Common myeloid progenitor, CD34-positive (primary cell): ENCODE results near the gene SEPTIN5.

Experiments
- CTCF ChIA-PET: fragments of 350-600 bp; sonication (Branson Sonifier 250); formaldehyde crosslinking; loops from one replicate; lab custom pipeline; 2021; ENCODE audit warnings: antibody characterized with exemption; lab: Charles Lee
- POLR2A ChIA-PET: fragments of 350-600 bp; sonication (Branson Sonifier 250); formaldehyde crosslinking; loops from one replicate; lab custom pipeline; 2021; ENCODE audit warnings: antibody characterized with exemption; lab: Charles Lee
- DNase-seq, 3 donors: peaks; one replicate each; pipeline versions ENCODE4 v3.0.0 to v3.0.0-alpha.2; 2013
- H3K27ac ChIP-seq, 2 experiments: 1 replicate in 1 of 2; 2 replicates in 1 of 2; pipeline ENCODE4 v1.7.0; 2013; ENCODE audit warnings: inconsistent platforms in 2 of 2, low read length in 2 of 2, mild to moderate bottlenecking in 2 of 2, low read depth in 1 of 2, moderate library complexity in 1 of 2; ENCODE audit not compliant: severe bottlenecking in 2 of 2, insufficient read depth in 1 of 2, poor library complexity in 1 of 2
- H3K27me3 ChIP-seq, 5 experiments: replicated peaks in 2 of 5; 1 replicate in 3 of 5; 2 replicates in 2 of 5; pipeline versions ENCODE4 v1.6.1 to v1.7.0; 2013; ENCODE audit warnings: low read length in 4 of 5, mild to moderate bottlenecking in 2 of 5, moderate library complexity in 2 of 5, inconsistent platforms in 1 of 5; ENCODE audit not compliant: insufficient read depth in 5 of 5, control insufficient read depth in 4 of 5
- H3K36me3 ChIP-seq, 4 experiments: 1 replicate in 2 of 4; 2 replicates in 2 of 4; pipeline versions ENCODE4 v1.6.1 to v1.7.0; 2013; ENCODE audit warnings: low read length in 3 of 4, control low read depth in 1 of 4, mild to moderate bottlenecking in 1 of 4; ENCODE audit not compliant: control insufficient read depth in 4 of 4, insufficient read depth in 4 of 4
- H3K4me1 ChIP-seq, 4 experiments: 1 replicate in 3 of 4; 2 replicates in 1 of 4; pipeline versions ENCODE4 v1.6.1 to v1.7.1; 2013; ENCODE audit warnings: low read length in 3 of 4, mild to moderate bottlenecking in 3 of 4, control low read depth in 1 of 4, inconsistent platforms in 1 of 4, moderate library complexity in 1 of 4; ENCODE audit not compliant: control insufficient read depth in 4 of 4, insufficient read depth in 4 of 4; ENCODE audit errors: control extremely low read depth in 1 of 4
- H3K4me3 ChIP-seq, 7 experiments: 1 replicate in 4 of 7; 2 replicates in 3 of 7; pipeline versions ENCODE4 v1.5.1 to v1.7.0; 2013; ENCODE audit warnings: mild to moderate bottlenecking in 7 of 7, low read length in 6 of 7, moderate library complexity in 6 of 7, inconsistent platforms in 2 of 7, low read depth in 2 of 7, control low read depth in 1 of 7; ENCODE audit not compliant: insufficient read depth in 4 of 7, control insufficient read depth in 1 of 7; ENCODE audit errors: extremely low read depth in 1 of 7
- H3K9me3 ChIP-seq, 5 experiments: 1 replicate in 4 of 5; 2 replicates in 1 of 5; pipeline versions ENCODE4 v1.6.1 to v1.7.1; 2013; ENCODE audit warnings: low read length in 4 of 5, mild to moderate bottlenecking in 2 of 5, inconsistent platforms in 1 of 5, low read depth in 1 of 5, moderate library complexity in 1 of 5; ENCODE audit not compliant: control insufficient read depth in 4 of 5, insufficient read depth in 2 of 5; ENCODE audit errors: control extremely low read depth in 1 of 5
- WGBS: methylation state at CpG from one replicate; pipeline ENCODE4 v1.1.5; 2013; ENCODE audit not compliant: insufficient coverage; 5-methylcytosine and 5-hydroxymethylcytosine counted together

SEPTIN5 gene

DNA sequence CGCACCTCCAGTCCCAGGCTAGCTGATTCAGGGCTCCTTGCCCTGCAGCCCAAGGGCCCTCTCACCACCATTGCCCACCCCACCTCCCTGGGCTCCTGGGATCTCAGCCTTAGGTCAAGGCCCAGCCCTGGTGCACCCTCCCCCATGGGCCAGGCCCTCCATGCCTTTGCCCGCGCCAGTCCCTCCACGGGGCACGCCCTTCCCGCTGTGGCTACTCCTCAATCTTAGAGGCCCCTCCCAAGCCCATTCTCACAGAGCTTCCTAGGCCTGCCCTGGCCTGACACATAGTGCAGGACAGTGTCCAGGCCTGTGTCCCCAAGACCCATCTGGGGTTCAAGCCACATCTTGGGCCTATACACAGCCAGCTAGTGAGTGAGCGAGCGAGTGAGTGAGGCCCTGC is 15.9 kb downstream of the SEPTIN5 start:
- DNase-seq = no peak
- H3K9me3 ChIP-seq = no peaks in the 10 kb centered on the region
- H3K36me3 ChIP-seq = no peaks in the 10 kb centered on the region
- CTCF ChIA-PET = interaction anchor here (0.7 to 6.4 kb wide), 38 partner anchors 10 to 225 kb away, joined by 3 to 86 read pairs (median 5); no protein-coding TSS in a partner anchor
- no peak overlapping the region for H3K27ac ChIP-seq
- peaks cover 0 to 11% (median 8%) of the 10 kb centered on the region in 4 experiments for H3K4me1 ChIP-seq
- POLR2A ChIA-PET = interaction anchor here (0.7 to 0.9 kb wide), 2 partner anchors 173 to 212 kb away, joined by 3 read pairs; partner anchors contain the start of genes COMT and TXNRD2
- whole genome bisulfite sequencing = 90% methylated on average over 7 of the region's 8 CpGs
- peaks cover 0 to 6% (median 0%) of the 10 kb centered on the region in 5 experiments for H3K27me3 ChIP-seq
- H3K4me3 ChIP-seq = peak overlapping the region in 1 of 7 experiments; percentile 59

DNA sequence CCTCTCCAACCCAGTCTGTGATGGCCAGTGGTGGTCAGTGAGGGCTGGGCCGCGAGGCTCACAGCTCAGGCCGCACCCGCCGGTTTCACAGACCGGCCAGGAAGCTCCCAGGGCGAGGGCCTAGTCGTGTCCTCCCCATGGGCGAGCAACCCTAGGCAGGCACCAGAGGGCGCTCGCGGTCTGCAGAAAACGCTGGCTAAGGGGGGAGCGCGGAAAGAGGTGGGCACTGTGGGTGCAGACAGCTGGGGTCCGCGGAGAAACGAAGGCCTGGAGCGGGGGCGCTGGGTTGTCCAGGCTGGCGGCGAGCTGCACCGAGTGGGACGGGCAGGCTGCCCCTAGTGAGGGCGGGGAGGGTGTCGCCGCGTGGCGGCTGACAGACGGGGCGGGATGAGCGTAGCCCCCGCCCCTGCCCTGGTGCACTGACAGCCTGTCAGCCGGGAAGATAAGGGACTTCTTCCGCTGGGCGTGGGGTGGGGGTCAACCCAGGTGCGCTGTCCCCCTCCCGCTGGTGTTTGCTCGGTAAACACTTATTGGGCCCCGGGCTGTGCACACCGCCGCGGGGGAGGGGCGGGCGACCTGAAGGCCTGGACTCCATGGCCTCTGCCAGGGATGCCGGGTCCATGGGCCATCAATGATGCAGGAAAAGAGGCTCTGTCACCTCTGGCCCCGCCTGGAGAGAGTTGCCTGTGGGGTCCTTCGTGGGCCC is 16.5 kb downstream of the SEPTIN5 start:
- H3K4me1 ChIP-seq = peaks cover 0 to 11% (median 8%) of the 10 kb centered on the region in 4 experiments
- peaks cover 0 to 2% (median 0%) of the 10 kb centered on the region in 5 experiments for H3K27me3 ChIP-seq
- POLR2A ChIA-PET = interaction anchor here (0.6 to 0.9 kb wide), 3 partner anchors 172 to 586 kb away, joined by 3 read pairs; partner anchors contain the start of genes COMT and TXNRD2
- CTCF ChIA-PET = interaction anchor here (0.7 to 6.4 kb wide), 38 partner anchors 10 to 224 kb away, joined by 3 to 86 read pairs (median 5); no protein-coding TSS in a partner anchor
- WGBS = under 1% methylated on average over 35 of the region's 48 CpGs
- peak; percentile 69 to 83 (median 82) for DNase-seq
- no peak overlapping the region for H3K27ac ChIP-seq
- H3K4me3 ChIP-seq = peak overlapping the region in 6 of 7 experiments; percentile 17 to 70 (median 54)
- H3K9me3 ChIP-seq = no peaks in the 10 kb centered on the region
- H3K36me3 ChIP-seq = no peaks in the 10 kb centered on the region

GRCh38 chr22:19731361-19732135 is 17.2 kb downstream of the SEPTIN5 start:
- 55% methylated on average over 14 of the region's 21 CpGs for WGBS
- DNase-seq = no peak
- Histone ChIP-seq H3K27me3 (peaks cover 0 to 2% (median 0%) of the 10 kb centered on the region in 5 experiments), H3K9me3 (no peaks in the 10 kb centered on the region), H3K4me3 (peak overlapping the region in 1 of 7 experiments; percentile 60), H3K27ac (no peak overlapping the region), H3K4me1 (peaks cover 0 to 11% (median 8%) of the 10 kb centered on the region in 4 experiments), H3K36me3 (no peaks in the 10 kb centered on the region)
- CTCF ChIA-PET = interaction anchor here (0.9 to 6.4 kb wide), 24 partner anchors 10 to 219 kb away, joined by 3 to 86 read pairs (median 6); no protein-coding TSS in a partner anchor
- POLR2A ChIA-PET = no interaction called here

GRCh38 chr22:19732403-19733113 is 18.3 kb downstream of the SEPTIN5 start:
- H3K9me3 ChIP-seq = no peaks in the 10 kb centered on the region
- H3K4me1 ChIP-seq = peaks cover 0 to 11% (median 8%) of the 10 kb centered on the region in 4 experiments
- peaks cover 0 to 2% (median 0%) of the 10 kb centered on the region in 5 experiments for H3K27me3 ChIP-seq
- no peak overlapping the region for H3K4me3 ChIP-seq
- ChIA-PET POLR2A (no interaction called here), CTCF (interaction anchor here (0.8 to 6.4 kb wide), 8 partner anchors 8 to 180 kb away, joined by 3 to 86 read pairs (median 7); no protein-coding TSS in a partner anchor)
- no peak overlapping the region for H3K27ac ChIP-seq
- 95% methylated on average over 7 of the region's 10 CpGs for WGBS
- H3K36me3 ChIP-seq = no peaks in the 10 kb centered on the region
- no peak for DNase-seq

DNA sequence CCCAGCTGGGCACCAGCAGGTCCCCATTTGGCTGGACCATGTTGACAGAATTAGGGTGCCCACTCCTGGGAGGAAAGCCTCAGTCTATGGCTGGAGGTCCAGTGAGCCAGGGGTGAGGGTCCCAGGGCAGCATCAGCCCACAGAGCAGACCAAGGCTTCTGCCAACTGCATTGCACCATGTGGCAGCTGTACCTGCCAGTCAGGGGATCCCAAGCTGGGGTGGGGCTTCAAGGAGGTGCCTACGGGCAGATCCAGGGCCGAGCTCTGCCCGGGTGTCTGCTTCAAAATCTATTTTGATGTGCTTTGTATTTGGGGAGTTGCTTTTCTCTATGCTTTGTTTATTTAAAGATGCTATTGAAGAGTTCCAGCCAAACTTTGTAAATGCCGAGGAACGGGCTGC is 19.5 kb downstream of the SEPTIN5 start:
- Histone ChIP-seq H3K27me3 (peaks cover 0 to 2% (median 0%) of the 10 kb centered on the region in 5 experiments), H3K4me3 (no peak overlapping the region), H3K9me3 (no peaks in the 10 kb centered on the region), H3K4me1 (peaks cover 0 to 11% (median 8%) of the 10 kb centered on the region in 4 experiments), H3K27ac (no peak overlapping the region), H3K36me3 (no peaks in the 10 kb centered on the region)
- DNase-seq = no peak
- ChIA-PET POLR2A (no interaction called here), CTCF (interaction anchor here (1.3 to 6.4 kb wide), 3 partner anchors 13 to 179 kb away, joined by 3 to 86 read pairs (median 21); no protein-coding TSS in a partner anchor)
- 100% methylated on average over 2 of the region's 5 CpGs for WGBS

- CTCF ChIA-PET = interaction anchor here (6.4 kb wide), 1 partner anchor 179 kb away, joined by 86 read pairs; no protein-coding TSS in a partner anchor
- H3K36me3 ChIP-seq = no peaks in the 10 kb centered on the region
- DNase-seq = no peak
- H3K27ac ChIP-seq = no peak overlapping the region
- no peaks in the 10 kb centered on the region for H3K9me3 ChIP-seq
- H3K27me3 ChIP-seq = peaks cover 0 to 2% (median 0%) of the 10 kb centered on the region in 5 experiments
- POLR2A ChIA-PET = no interaction called here
- no peak overlapping the region for H3K4me3 ChIP-seq
- peaks cover 0 to 11% (median 8%) of the 10 kb centered on the region in 4 experiments for H3K4me1 ChIP-seq
- WGBS = 98% methylated on average over 5 of the region's 7 CpGs
Measured at GRCh38 chr22:19734163-19734562, 19.9 kb downstream of the SEPTIN5 start.
